ENCODE data around the gene ST6GALNAC4.

ST6GALNAC4 gene

GRCh38 chr9:127953768-127954505 lies 37.1 kb upstream of the ST6GALNAC4 start:
- DNase-seq (ENCODE audit: insufficient read length, low spot score) (no peak), FAIRE-seq (no peak)

GRCh38 chr9:127953154-127953553 lies 36.3 kb upstream of the ST6GALNAC4 start:
- DNase-seq (ENCODE audit: insufficient read length, low spot score) (no peak), FAIRE-seq (no peak)
- TF ChIP-seq POLR2A (IDR thresholded peaks at IDR 0.05; ENCODE audit: low read depth, low read length), result no peak

More at GRCh38 chr9:127953768-127954505, 37.1 kb upstream of the ST6GALNAC4 start:
- no peak for TF ChIP-seq POLR2A (IDR thresholded peaks at IDR 0.05; ENCODE audit: low read depth, low read length)

GRCh38 chr9:127950513-127951289 lies 33.9 kb upstream of the ST6GALNAC4 start:
- DNase-seq (ENCODE audit: insufficient read length, low spot score), result no peak
- no peak for TF ChIP-seq POLR2A (IDR thresholded peaks at IDR 0.05; ENCODE audit: low read depth, low read length)
- no peak for FAIRE-seq

- DNase-seq (ENCODE audit: insufficient read length, low spot score) (no peak), FAIRE-seq (no peak)
- TF ChIP-seq POLR2A (IDR thresholded peaks at IDR 0.05; ENCODE audit: low read depth, low read length), result no peak
Observed at GRCh38 chr9:127949827-127950512, 33.1 kb upstream of the ST6GALNAC4 start.

- no peak for TF ChIP-seq POLR2A (IDR thresholded peaks at IDR 0.05; ENCODE audit: low read depth, low read length)
- FAIRE-seq, result no peak
- DNase-seq (ENCODE audit: insufficient read length, low spot score), result no peak
Observed at GRCh38 chr9:127947841-127948710, 31.2 kb upstream of the ST6GALNAC4 start.

GRCh38 chr9:127946728-127947127 lies 29.9 kb upstream of the ST6GALNAC4 start:
- FAIRE-seq, result no peak
- DNase-seq (ENCODE audit: insufficient read length, low spot score), result no peak
- no peak for TF ChIP-seq POLR2A (IDR thresholded peaks at IDR 0.05; ENCODE audit: low read depth, low read length)

GRCh38 chr9:127945942-127946341 lies 29.1 kb upstream of the ST6GALNAC4 start:
- FAIRE-seq (no peak), DNase-seq (ENCODE audit: insufficient read length, low spot score) (no peak)
- no peak for TF ChIP-seq POLR2A (IDR thresholded peaks at IDR 0.05; ENCODE audit: low read depth, low read length)

- FAIRE-seq (no peak), DNase-seq (ENCODE audit: insufficient read length, low spot score) (no peak)
- no peak for TF ChIP-seq POLR2A (IDR thresholded peaks at IDR 0.05; ENCODE audit: low read depth, low read length)
Observed at GRCh38 chr9:127945338-127945737, 28.5 kb upstream of the ST6GALNAC4 start.

GRCh38 chr9:127944586-127945218 lies 27.9 kb upstream of the ST6GALNAC4 start:
- TF ChIP-seq POLR2A (IDR thresholded peaks at IDR 0.05; ENCODE audit: low read depth, low read length), result no peak
- FAIRE-seq (no peak), DNase-seq (ENCODE audit: insufficient read length, low spot score) (no peak)

- no peak for TF ChIP-seq POLR2A (IDR thresholded peaks at IDR 0.05; ENCODE audit: low read depth, low read length)
- peak; percentile 85 for DNase-seq (ENCODE audit: insufficient read length, low spot score)
- FAIRE-seq, result peak; percentile 33
Observed at GRCh38 chr9:127943731-127944144, 26.9 kb upstream of the ST6GALNAC4 start.

- FAIRE-seq (no peak), DNase-seq (ENCODE audit: insufficient read length, low spot score) (no peak)
- no peak for TF ChIP-seq POLR2A (IDR thresholded peaks at IDR 0.05; ENCODE audit: low read depth, low read length)
Observed at GRCh38 chr9:127943011-127943662, 26.3 kb upstream of the ST6GALNAC4 start.

- DNase-seq (ENCODE audit: insufficient read length, low spot score), result peak; percentile 77
- no peak for TF ChIP-seq POLR2A (IDR thresholded peaks at IDR 0.05; ENCODE audit: low read depth, low read length)
- FAIRE-seq, result no peak
Observed at GRCh38 chr9:127942216-127943010, 25.6 kb upstream of the ST6GALNAC4 start.
